ENCODE results near the gene NDUFS6. TPM values are rescaled to one million over a fixed set of nuclear protein-coding genes. Genes with fewer than 3 reads are reported as not detected.

Gene NDUFS6
- total RNA-seq, 4 donors from 2014 or later = 54.7 to 66.4 (median 55.7) TPM

DNA sequence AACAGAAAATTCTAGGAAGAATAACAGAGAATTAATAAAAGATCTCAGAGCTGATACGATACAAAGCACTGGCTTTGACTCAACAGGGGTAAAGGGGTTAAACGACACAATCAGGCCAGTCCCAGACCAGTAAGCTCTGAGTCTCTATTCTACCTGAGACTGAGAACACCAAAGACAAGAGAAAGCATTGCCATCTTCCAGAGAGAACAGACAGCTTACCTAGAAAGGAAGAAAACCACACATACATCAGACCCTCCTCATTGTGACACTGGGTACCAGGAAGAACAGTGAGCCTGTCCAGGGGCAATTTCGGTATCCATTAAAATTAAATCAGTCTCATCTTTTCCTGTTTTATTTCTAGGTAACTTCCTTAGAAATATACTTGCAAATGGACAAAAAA, 42.6 kb upstream of the NDUFS6 start:
- no peak for DNase-seq (ENCODE audit: extremely low spot score)
- H3K4me3 ChIP-seq = no peak overlapping the region
- no peaks in the 10 kb centered on the region for H3K36me3 ChIP-seq
- TF ChIP-seq POLR2A (IDR thresholded peaks at IDR 0.05; ENCODE audit: low read depth) (no peak), POLR2AphosphoS5 (IDR thresholded peaks at IDR 0.05) (no peak), EP300 (IDR thresholded peaks at IDR 0.05) (no peak)
- TF ChIP-seq, protein P1, sequence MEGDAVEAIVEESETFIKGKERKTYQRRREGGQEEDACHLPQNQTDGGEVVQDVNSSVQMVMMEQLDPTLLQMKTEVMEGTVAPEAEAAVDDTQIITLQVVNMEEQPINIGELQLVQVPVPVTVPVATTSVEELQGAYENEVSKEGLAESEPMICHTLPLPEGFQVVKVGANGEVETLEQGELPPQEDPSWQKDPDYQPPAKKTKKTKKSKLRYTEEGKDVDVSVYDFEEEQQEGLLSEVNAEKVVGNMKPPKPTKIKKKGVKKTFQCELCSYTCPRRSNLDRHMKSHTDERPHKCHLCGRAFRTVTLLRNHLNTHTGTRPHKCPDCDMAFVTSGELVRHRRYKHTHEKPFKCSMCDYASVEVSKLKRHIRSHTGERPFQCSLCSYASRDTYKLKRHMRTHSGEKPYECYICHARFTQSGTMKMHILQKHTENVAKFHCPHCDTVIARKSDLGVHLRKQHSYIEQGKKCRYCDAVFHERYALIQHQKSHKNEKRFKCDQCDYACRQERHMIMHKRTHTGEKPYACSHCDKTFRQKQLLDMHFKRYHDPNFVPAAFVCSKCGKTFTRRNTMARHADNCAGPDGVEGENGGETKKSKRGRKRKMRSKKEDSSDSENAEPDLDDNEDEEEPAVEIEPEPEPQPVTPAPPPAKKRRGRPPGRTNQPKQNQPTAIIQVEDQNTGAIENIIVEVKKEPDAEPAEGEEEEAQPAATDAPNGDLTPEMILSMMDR (IDR thresholded peaks at IDR 0.05) = no peak
- 93% methylated on average over 3 of the region's 3 CpGs for WGBS
- peaks cover 0 to 37% (median 0%) of the 10 kb centered on the region in 4 donors for H3K27me3 ChIP-seq
- H3K27ac ChIP-seq (replicated peaks in 1 of 4) = no peak overlapping the region
- no peaks in the 10 kb centered on the region for H3K4me1 ChIP-seq
- H3K9me3 ChIP-seq = no peaks in the 10 kb centered on the region
- intact Hi-C loops (cut with DNase I) = no loop called here

DNA sequence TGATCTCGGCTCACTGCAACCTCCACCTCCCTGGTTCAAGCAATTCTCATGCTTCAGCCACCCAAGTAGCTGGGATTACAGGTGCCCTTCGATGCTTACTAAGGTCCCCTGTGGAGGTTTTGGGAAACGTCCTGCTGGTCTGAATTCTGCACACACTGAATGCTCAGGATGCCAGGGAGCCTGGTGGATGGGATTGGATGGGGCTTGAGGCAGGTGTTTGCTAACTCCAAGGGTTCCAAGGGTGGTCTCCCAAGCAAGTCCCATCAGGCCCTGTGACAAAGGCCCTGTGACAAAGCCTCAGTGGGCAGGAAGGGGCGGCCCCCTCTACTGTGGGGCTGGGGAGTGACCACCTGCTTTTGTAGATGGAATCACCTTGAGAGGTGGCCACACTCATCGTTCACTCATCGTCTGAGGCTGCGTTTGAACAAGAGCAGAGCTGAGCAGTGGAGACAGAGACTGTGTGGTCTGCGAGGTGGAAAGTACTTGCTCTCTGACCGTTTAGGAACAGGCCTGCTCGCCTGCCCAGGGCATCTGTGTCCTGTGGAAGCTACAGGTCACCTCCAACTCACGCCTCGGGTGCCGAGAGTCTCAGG, 41.7 kb upstream of the NDUFS6 start:
- H3K27me3 ChIP-seq = peaks cover 0 to 39% (median 0%) of the 10 kb centered on the region in 4 donors
- DNase-seq (ENCODE audit: extremely low spot score) = no peak
- H3K36me3 ChIP-seq = no peaks in the 10 kb centered on the region
- intact Hi-C loops (cut with DNase I) = no loop called here
- no peak overlapping the region for H3K4me3 ChIP-seq
- no peaks in the 10 kb centered on the region for H3K4me1 ChIP-seq
- no peak overlapping the region for H3K27ac ChIP-seq (replicated peaks in 1 of 4)
- no peak for TF ChIP-seq POLR2AphosphoS5 (IDR thresholded peaks at IDR 0.05)
- no peak for TF ChIP-seq EP300 (IDR thresholded peaks at IDR 0.05)
- TF ChIP-seq, protein P1 (IDR thresholded peaks at IDR 0.05) = no peak
- no peak for TF ChIP-seq POLR2A (IDR thresholded peaks at IDR 0.05; ENCODE audit: low read depth)
- H3K9me3 ChIP-seq = no peaks in the 10 kb centered on the region
- 67% methylated on average over 9 of the region's 13 CpGs for WGBS

- no peak overlapping the region for H3K27ac ChIP-seq (replicated peaks in 1 of 4)
- H3K27me3 ChIP-seq = peaks cover 0 to 39% (median 0%) of the 10 kb centered on the region in 4 donors
- no peak overlapping the region for H3K4me3 ChIP-seq
- TF ChIP-seq POLR2AphosphoS5 (IDR thresholded peaks at IDR 0.05) (no peak), EP300 (IDR thresholded peaks at IDR 0.05) (no peak), POLR2A (IDR thresholded peaks at IDR 0.05; ENCODE audit: low read depth) (no peak)
- TF ChIP-seq, protein P1 (IDR thresholded peaks at IDR 0.05) = no peak
- intact Hi-C loops (cut with DNase I) = loop anchor here (5.0 kb wide), 1 partner anchor 282 kb away; no protein-coding TSS in a partner anchor
- H3K9me3 ChIP-seq = no peaks in the 10 kb centered on the region
- H3K4me1 ChIP-seq = no peaks in the 10 kb centered on the region
- no peaks in the 10 kb centered on the region for H3K36me3 ChIP-seq
- DNase-seq (ENCODE audit: extremely low spot score) = no peak
- WGBS = 79% methylated on average over 4 of the region's 4 CpGs
Measured at GRCh38 chr5:1760231-1760630, 41.0 kb upstream of the NDUFS6 start.

DNA sequence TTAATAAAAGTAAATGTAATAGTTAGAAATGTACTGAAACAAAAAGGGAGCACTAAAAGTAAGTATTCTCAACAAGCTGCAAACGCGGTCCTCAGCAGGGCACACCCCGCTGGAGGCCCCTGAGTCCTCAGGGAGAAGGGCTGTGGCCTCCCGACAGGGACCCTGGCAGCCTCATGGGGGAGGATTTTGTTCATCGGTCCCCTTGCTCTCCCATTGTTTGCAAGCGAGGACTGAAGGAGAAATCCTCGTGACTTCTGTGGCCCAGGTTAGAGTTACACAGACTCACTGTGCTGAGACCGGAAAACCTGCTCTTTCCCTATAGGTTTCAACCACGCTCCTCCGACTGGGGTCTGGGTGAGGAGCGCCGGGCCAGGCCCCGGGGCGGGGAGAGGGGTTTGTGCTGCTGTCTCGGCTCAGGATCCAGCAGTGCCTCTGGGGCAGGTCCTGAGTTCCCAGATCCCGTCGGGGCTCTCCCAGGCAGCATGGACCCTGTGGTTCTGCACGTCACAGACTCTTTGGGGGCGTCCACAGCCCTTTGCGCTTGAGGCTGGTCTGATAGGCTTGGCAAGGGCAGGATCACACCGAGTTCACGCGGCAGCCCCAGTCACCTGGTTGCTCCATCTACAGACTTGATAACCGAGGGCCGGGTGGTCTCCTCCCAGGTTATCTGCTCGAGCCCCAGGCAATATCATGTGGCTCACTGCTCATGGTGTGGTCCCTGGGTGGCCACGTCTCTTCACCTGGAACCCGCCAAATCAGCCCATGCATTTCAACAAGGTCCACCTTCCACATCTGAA, 40.4 kb upstream of the NDUFS6 start:
- no peaks in the 10 kb centered on the region for H3K9me3 ChIP-seq
- WGBS = 76% methylated on average over 23 of the region's 28 CpGs

More for the DNA sequence above, 40.4 kb upstream of the NDUFS6 start:
- intact Hi-C loops (cut with DNase I) = loop anchor here (5.0 kb wide), 1 partner anchor 281 kb away; no protein-coding TSS in a partner anchor
- no peaks in the 10 kb centered on the region for H3K36me3 ChIP-seq
- H3K4me3 ChIP-seq = no peak overlapping the region
- no peak overlapping the region for H3K27ac ChIP-seq (replicated peaks in 1 of 4)
- TF ChIP-seq POLR2A (IDR thresholded peaks at IDR 0.05; ENCODE audit: low read depth) = no peak
- TF ChIP-seq, protein P1 (IDR thresholded peaks at IDR 0.05) = no peak
- TF ChIP-seq POLR2AphosphoS5 (IDR thresholded peaks at IDR 0.05) = no peak
- TF ChIP-seq EP300 (IDR thresholded peaks at IDR 0.05) = no peak
- DNase-seq (ENCODE audit: extremely low spot score) = no peak
- H3K4me1 ChIP-seq = no peaks in the 10 kb centered on the region
- H3K27me3 ChIP-seq = peaks cover 0 to 45% (median 0%) of the 10 kb centered on the region in 4 donors

All from esophagus muscularis mucosa (tissue), 4 donors.